SJSA1 (cell line): ENCODE results near the gene PAAF1. TPM values are rescaled to one million over a fixed set of nuclear protein-coding genes. Genes with fewer than 3 reads are reported as not detected.
"Not testable (repeated sequence)": the region's sequence is repeated elsewhere in the genome, so short reads cannot be mapped to it uniquely, and the experiment has no call there.

Experiments
- DNase-seq, 2 experiments: peaks; one replicate each; pipeline ENCODE4 v3.0.0-alpha.2; 2015 to 2020; ENCODE audit warnings: low spot score in 2 of 2, low read depth in 1 of 2
- H3K27ac ChIP-seq: fragments of 250-450 bp; sonication (Bioruptor Pico); 2 replicates; pipeline ENCODE4 v1.5.1; 2020; ENCODE audit warnings: mild to moderate bottlenecking, moderate library complexity
- H3K27me3 ChIP-seq: fragments of 250-450 bp; sonication (Bioruptor Pico); replicated peaks from 2 replicates; pipeline ENCODE4 v1.5.1; 2020; ENCODE audit warnings: mild to moderate bottlenecking, moderate library complexity
- H3K36me3 ChIP-seq: fragments of 250-450 bp; sonication (Bioruptor Pico); 2 replicates; pipeline ENCODE4 v1.5.1; 2020; ENCODE audit warnings: mild to moderate bottlenecking
- H3K4me1 ChIP-seq: fragments of 250-450 bp; sonication (Bioruptor Pico); replicated peaks from 2 replicates; pipeline ENCODE4 v1.6.1; 2021; ENCODE audit warnings: mild to moderate bottlenecking
- H3K4me3 ChIP-seq: fragments of 250-450 bp; sonication (Bioruptor Pico); 2 replicates; pipeline ENCODE4 v1.5.1; 2020; ENCODE audit warnings: mild to moderate bottlenecking
- H3K9me3 ChIP-seq: fragments of 250-450 bp; sonication (Bioruptor Pico); replicated peaks from 2 replicates; pipeline ENCODE4 v1.5.1; 2020; ENCODE audit warnings: mild to moderate bottlenecking
- total RNA-seq: library from RNA; depleted of rRNA; stranded (reverse); fragments of >200 nt; shearing (Covaris generic); gene quantifications from 2 replicates; pipeline ENCODE4 v1.2.3, GENCODE V29; 2014

The PAAF1 gene
- total RNA-seq, 1 experiment from 2014 or later, result 2.5 TPM

DNA sequence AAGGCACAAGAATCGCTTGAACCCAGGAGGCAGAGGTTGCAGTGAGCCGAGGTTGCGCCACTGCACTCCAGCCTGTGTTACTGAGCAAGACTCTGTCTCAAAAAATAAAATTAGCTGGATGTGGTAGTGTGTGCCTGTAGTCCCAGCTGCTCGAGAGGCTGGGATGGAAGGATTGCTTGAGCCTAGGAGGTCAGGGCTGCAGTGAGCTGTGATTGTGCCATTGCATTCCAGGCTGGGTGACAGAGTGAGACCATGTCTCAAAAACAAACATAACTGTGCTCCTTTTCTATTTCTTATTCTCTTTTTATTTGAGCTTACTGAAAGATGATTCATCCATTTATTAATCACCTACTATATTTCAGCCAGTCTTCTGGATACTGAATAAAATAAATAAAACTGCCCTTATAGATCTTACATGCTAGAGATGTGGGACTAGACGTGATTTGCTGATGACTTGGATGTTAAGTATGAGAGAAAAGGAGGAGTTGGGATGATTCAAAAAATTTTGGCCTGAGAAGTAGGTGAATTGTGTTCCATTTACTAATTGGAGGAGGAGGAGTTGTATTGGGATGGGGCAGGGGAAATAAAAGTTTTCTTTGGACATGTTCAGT lies 18.0 kb downstream of the PAAF1 start:
- H3K36me3 ChIP-seq, result no peaks in the 10 kb centered on the region
- no peak overlapping the region for H3K4me3 ChIP-seq
- H3K27me3 ChIP-seq, result no peaks in the 10 kb centered on the region
- H3K27ac ChIP-seq, result no peak overlapping the region
- no peak for DNase-seq
- no peaks in the 10 kb centered on the region for H3K4me1 ChIP-seq
- no peaks in the 10 kb centered on the region for H3K9me3 ChIP-seq

DNA sequence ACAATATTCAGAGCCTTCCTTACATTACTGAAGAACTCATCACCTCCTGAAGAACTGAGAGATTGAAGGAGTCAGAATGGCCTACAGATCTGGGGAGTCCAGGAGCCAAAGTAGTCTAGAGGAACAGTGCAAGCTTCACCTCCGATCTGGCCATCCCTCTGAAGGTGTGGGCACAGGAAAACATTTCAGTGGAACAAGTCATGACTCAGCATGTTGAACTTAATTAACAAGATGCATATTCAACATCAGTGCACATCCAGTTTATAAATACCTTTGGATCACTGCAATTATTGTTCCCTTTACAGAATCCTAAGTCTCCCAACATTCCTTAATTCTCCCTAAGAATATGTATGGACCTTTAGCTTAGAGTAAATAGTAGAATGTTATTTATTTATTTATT lies 25.5 kb downstream of the PAAF1 start:
- Histone ChIP-seq H3K36me3 (no peaks in the 10 kb centered on the region), H3K9me3 (no peaks in the 10 kb centered on the region), H3K27me3 (no peaks in the 10 kb centered on the region), H3K4me3 (no peak overlapping the region), H3K27ac (no peak overlapping the region), H3K4me1 (no peaks in the 10 kb centered on the region)
- no peak for DNase-seq

GRCh38 chr11:73907191-73907590 lies 30.4 kb downstream of the PAAF1 start:
- DNase-seq, result no peak
- H3K9me3 ChIP-seq, result no peaks in the 10 kb centered on the region

GRCh38 chr11:73912026-73912425 lies 35.2 kb downstream of the PAAF1 start:
- H3K4me3 ChIP-seq, result no peak overlapping the region
- no peaks in the 10 kb centered on the region for H3K4me1 ChIP-seq
- no peak for DNase-seq

More at GRCh38 chr11:73907191-73907590, 30.4 kb downstream of the PAAF1 start:
- no peaks in the 10 kb centered on the region for H3K27me3 ChIP-seq
- H3K36me3 ChIP-seq, result no peaks in the 10 kb centered on the region
- no peaks in the 10 kb centered on the region for H3K4me1 ChIP-seq
- no peak overlapping the region for H3K4me3 ChIP-seq
- H3K27ac ChIP-seq, result no peak overlapping the region

DNA sequence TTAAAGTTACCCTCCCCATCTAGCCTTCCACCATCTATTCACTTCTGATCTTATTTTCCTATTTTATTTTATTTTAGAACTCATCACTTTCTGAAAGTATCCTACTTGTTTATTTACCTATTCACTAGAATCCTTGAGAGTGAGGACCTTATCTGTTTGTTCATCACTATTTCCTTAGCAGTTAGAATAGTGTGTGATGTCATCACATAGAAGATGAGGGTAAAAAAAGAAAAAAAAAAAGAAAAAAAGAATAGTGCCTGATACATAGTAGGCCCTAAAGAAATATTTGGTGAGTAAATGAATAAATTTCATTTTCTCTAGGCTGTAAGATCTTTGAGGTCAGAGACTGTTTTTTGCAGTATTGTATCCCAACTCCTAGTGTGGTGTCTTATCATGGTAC lies 36.7 kb downstream of the PAAF1 start:
- Histone ChIP-seq H3K9me3 (no peaks in the 10 kb centered on the region), H3K27ac (no peak overlapping the region), H3K27me3 (no peaks in the 10 kb centered on the region), H3K4me3 (no peak overlapping the region), H3K36me3 (no peaks in the 10 kb centered on the region), H3K4me1 (no peaks in the 10 kb centered on the region)
- DNase-seq, result no peak

More at GRCh38 chr11:73912026-73912425, 35.2 kb downstream of the PAAF1 start:
- Histone ChIP-seq H3K9me3 (no peaks in the 10 kb centered on the region), H3K36me3 (no peaks in the 10 kb centered on the region), H3K27ac (no peak overlapping the region), H3K27me3 (no peaks in the 10 kb centered on the region)

GRCh38 chr11:73914284-73914683 lies 37.5 kb downstream of the PAAF1 start:
- H3K9me3 ChIP-seq, result no peaks in the 10 kb centered on the region
- no peaks in the 10 kb centered on the region for H3K4me1 ChIP-seq
- H3K36me3 ChIP-seq, result peaks cover 5% of the 10 kb centered on the region; the same call in 1 of the 2 replicates
- H3K4me3 ChIP-seq, result no peak overlapping the region
- no peaks in the 10 kb centered on the region for H3K27me3 ChIP-seq
- DNase-seq, result no peak
- H3K27ac ChIP-seq, result no peak overlapping the region

GRCh38 chr11:73916435-73916834 lies 39.6 kb downstream of the PAAF1 start:
- peaks cover 9% of the 10 kb centered on the region; the same call in 1 of the 2 replicates for H3K36me3 ChIP-seq
- H3K27ac ChIP-seq, result no peak overlapping the region
- no peaks in the 10 kb centered on the region for H3K4me1 ChIP-seq
- no peaks in the 10 kb centered on the region for H3K27me3 ChIP-seq
- no peak overlapping the region for H3K4me3 ChIP-seq
- no peak for DNase-seq
- H3K9me3 ChIP-seq, result no peaks in the 10 kb centered on the region

DNA sequence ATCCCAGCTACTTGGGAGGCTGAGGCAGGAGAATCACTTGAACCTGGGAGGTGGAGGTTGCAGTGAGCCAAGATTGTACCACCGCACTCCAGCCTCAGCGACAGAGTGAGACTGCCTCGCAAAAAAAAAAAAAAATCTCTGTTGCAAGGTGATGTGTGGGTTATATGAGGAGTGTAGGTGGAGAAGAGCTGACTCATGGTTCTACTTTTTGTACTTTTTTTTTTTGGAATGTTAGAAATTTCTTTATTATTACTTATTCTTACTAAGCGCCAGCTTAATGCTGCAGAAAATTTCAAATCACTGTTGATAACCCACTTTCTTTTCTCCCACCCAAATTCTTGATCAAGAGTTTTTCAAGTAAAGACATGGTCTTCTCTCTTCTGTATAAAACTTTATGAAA lies 44.4 kb downstream of the PAAF1 start:
- Histone ChIP-seq H3K27me3 (no peaks in the 10 kb centered on the region), H3K4me3 (no peak overlapping the region), H3K4me1 (no peaks in the 10 kb centered on the region), H3K27ac (no peak overlapping the region), H3K36me3 (peaks cover 9% of the 10 kb centered on the region; the same call in 1 of the 2 replicates), H3K9me3 (no peaks in the 10 kb centered on the region)
- DNase-seq, result no peak

GRCh38 chr11:73929388-73929787 lies 52.6 kb downstream of the PAAF1 start:
- no peaks in the 10 kb centered on the region for H3K9me3 ChIP-seq
- H3K4me1 ChIP-seq, result no peaks in the 10 kb centered on the region
- no peaks in the 10 kb centered on the region for H3K36me3 ChIP-seq
- H3K4me3 ChIP-seq, result no peak overlapping the region
- H3K27ac ChIP-seq, result no peak overlapping the region
- DNase-seq, result no peak
- no peaks in the 10 kb centered on the region for H3K27me3 ChIP-seq

DNA sequence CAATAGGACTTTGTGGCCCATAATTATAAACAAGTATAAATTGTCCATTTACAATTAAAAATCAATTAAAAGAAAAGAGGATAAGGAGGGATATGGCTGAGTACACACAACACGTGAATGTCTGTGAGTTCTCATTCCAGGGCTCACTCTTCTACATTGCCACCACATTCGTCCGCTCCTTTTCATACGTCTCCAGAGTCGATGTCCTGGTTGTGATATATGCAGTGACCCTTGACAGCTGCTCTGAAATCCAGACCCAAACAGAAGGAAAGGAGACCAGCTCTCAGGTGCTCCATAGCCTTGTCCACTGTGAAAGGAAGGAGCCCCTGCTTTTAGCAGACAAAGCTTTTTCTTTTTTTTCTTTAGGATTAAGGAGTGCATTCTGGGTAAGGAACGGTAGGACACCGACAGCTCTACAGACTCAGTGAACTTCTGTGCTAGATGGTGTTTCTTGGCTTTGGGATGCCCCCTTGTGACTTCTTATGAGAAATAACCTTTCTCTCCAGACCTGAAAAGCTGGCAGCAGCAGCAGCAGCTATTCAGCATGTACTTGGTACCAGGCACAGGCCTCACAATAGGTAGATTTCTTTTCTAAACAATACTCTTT lies 54.3 kb downstream of the PAAF1 start:
- no peak overlapping the region for H3K27ac ChIP-seq
- no peaks in the 10 kb centered on the region for H3K27me3 ChIP-seq
- H3K4me3 ChIP-seq, result no peak overlapping the region
- DNase-seq, result peak; percentile 15 to 41
- no peaks in the 10 kb centered on the region for H3K9me3 ChIP-seq
- H3K36me3 ChIP-seq, result no peaks in the 10 kb centered on the region
- no peaks in the 10 kb centered on the region for H3K4me1 ChIP-seq

DNA sequence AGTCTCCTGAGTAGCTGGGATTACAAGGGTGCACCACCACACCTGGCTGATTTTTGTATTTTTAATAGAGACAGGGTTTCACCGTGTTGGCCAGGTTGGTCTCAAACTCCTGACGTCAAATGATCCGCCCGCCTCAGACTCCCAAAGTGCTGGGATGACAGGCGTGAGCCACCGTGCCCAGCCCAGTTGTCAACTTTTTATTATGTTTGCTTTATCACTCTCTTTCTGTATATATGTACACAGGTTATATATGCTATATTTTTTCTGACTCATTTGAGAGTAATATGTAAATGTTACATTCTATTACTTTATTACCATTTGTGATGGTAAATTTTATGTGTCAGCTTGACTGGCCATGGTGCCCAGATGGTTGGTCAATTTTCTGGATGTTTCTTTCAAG lies 55.2 kb downstream of the PAAF1 start:
- Histone ChIP-seq H3K4me1 (no peaks in the 10 kb centered on the region), H3K27me3 (no peaks in the 10 kb centered on the region), H3K27ac (no peak overlapping the region), H3K36me3 (no peaks in the 10 kb centered on the region), H3K4me3 (no peak overlapping the region), H3K9me3 (no peaks in the 10 kb centered on the region)
- no peak for DNase-seq

DNA sequence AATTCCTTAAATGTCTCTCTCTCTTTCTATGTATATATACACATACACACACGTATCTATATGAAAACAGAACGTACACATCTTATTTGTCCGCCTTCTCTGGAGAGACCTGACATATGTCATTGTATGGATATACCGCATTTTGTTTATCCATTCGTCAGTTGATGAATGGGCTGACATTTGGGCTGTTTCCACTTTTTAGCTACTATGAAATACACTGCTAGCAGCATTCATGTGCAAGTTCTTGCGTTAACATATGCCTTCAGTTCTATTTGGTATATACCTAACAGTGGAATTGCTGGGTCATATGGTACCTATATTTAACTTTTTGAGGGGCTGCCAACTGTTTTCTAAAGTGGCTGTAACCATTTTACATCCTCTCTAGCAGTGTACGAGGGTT lies 56.0 kb downstream of the PAAF1 start:
- no peaks in the 10 kb centered on the region for H3K27me3 ChIP-seq
- no peaks in the 10 kb centered on the region for H3K36me3 ChIP-seq
- no peak overlapping the region for H3K27ac ChIP-seq
- H3K4me3 ChIP-seq, result no peak overlapping the region
- DNase-seq, result no peak
- no peaks in the 10 kb centered on the region for H3K9me3 ChIP-seq
- no peaks in the 10 kb centered on the region for H3K4me1 ChIP-seq

DNA sequence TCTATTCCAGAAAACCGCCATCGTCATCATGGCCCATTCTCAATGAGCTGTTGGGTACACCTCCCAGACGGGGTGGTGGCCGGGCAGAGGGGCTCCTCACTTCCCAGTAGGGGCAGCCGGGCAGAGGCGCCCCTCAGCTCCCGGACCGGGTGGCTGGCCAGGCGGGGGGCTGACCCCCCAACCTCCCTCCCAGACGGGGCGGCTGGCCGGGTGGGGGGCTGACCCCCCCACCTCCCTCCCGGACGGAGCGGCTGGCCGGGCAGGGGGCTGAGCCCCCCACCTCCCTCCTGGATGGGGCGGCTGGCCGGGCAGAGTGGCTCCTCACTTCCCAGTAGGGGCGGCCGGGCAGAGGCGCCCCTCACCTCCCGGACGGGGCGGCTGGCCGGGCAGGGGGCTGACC lies 59.2 kb downstream of the PAAF1 start:
- H3K4me1 ChIP-seq, H3K27me3 ChIP-seq, DNase-seq, H3K27ac ChIP-seq, H3K4me3 ChIP-seq, H3K36me3 ChIP-seq, H3K9me3 ChIP-seq: not testable (repeated sequence)

- H3K36me3 ChIP-seq, result no peaks in the 10 kb centered on the region
- H3K4me3 ChIP-seq, result no peak overlapping the region
- no peak for DNase-seq
- no peaks in the 10 kb centered on the region for H3K4me1 ChIP-seq
- no peak overlapping the region for H3K27ac ChIP-seq
- no peaks in the 10 kb centered on the region for H3K27me3 ChIP-seq
- H3K9me3 ChIP-seq, result no peaks in the 10 kb centered on the region
Measured at GRCh38 chr11:73939096-73939495, 62.3 kb downstream of the PAAF1 start.
